HG03280 (cell line): Measurements from ENCODE around the gene SYNDIG1L.

Experiments used
- ATAC-seq: cut with Tn5 transposase; IDR thresholded peaks from one replicate; pipeline ENCODE4 v1.9.1; 2021; ENCODE audit warnings: mild to moderate bottlenecking, moderate library complexity; ENCODE audit not compliant: unreplicated experiment

SYNDIG1L gene

DNA sequence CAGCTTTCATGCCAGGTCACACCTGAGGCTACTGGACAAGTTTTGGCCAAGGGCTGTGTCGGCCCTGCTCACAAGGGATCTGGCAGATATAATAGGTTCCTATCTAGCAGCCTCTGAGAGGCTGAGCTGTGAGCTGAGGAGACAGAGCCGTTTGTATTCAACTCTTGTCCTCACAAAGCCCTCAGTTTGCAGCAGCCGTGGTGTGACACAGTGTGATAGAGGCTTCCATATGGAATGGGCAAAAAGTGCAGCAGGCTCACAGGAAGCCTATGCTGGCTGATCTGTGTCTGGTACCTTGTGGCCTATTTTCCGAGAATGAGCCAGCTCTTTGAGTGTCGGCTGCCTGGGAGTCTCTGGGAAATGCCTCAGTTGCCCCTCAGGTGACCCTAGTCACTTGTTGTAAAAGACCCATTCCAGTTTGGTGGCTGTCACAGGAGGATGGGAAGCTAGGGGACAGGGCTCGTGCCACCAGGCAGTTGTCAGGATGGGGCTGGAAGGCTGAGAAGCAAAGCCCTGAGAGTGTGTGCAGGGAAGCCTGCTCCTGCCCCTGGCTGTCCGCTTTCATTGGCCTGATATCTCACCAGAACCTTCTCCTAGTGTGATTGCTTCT, 61.6 kb downstream of the SYNDIG1L start:
- ATAC-seq = no peak

DNA sequence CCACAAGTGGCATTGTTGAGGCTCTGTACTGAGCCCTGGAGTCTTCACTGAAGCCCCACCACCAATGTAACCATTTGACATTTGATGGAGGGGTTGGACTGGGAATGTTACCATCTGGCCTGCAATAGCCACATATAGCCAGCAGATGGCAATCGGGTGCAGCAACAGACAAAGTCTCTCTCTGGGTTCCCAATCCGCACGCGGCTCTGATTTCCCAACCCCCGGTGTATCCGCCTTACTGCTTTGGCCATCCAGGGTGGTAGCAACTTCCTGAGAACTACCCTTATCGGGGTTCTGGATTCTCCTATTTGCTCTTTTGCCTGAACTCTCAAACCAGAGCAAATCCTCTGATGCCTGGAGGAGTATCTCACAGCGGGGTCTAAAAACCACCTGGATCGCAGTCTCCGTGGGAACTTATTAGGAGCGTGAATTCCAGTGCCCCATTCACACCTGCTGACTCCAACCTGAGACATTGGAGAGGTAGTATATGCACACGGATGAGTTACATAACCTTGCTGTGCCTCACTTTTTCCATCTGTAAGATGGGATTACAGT, 63.6 kb downstream of the SYNDIG1L start:
- no peak for ATAC-seq

DNA sequence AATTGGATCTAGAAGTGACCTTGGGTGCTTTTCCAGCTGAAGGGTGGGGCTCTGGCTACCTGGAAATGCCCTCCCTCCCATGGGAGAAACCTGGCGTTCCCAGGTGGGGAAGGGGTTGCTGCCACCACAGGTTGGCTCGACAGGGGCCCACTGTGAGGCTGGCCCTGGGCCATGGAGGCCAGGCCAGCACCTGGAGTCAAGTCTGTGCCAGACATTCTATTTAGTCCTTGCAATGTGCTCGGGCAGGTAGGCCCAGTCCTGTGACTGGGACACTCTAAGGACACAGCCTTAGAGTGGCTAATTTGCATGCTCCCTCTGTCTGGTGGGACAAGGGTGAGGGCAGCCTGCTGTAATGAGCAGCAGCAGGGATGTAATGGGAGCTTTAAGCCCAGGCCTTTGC, 65.8 kb downstream of the SYNDIG1L start:
- ATAC-seq = no peak

DNA sequence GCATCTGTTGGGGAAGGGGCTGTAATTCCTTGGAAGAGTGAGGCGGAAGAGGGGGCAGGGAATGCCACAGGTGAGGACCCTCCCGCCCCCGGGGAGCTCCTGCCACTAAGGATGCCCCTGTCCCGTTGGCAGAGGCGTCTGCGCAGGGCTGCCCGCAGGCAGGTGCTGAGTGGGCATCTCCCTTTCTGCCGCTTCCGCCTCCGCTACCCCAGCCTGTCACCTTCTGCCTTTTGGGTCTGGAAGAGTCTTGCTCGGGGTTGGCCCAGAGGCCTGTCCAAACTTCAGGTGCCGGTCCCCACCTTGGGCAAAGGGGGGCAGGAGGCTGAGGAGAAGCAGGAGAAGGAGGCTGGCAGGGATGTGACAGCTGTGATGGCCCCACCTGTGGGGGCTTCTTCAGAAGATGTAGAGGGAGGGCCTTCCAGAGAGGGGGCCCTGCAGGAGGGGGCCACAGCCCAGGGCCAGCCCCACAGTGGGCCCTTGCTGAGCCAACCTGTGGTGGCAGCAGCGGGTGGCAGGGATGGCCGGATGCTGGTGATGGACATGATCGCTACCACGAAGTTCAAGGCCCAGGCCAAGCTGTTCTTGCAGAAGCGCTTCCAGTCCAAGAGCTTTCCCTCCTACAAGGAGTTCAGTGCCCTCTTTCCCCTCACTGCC, 67.7 kb downstream of the SYNDIG1L start:
- ATAC-seq = no peak

DNA sequence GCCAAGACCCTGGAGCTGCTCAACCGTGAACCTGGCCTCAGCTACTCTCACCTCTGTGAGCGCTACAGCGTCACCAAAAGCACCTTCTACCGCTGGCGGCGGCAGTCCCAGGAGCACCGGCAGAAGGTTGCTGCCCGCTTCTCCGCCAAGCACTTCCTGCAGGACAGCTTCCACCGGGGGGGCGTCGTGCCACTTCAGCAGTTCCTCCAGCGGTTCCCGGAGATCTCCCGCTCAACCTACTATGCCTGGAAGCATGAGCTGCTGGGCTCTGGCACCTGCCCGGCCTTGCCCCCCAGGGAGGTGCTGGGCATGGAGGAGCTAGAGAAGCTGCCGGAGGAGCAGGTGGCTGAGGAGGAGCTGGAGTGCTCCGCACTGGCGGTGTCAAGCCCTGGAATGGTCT, 68.4 kb downstream of the SYNDIG1L start:
- no peak for ATAC-seq

DNA sequence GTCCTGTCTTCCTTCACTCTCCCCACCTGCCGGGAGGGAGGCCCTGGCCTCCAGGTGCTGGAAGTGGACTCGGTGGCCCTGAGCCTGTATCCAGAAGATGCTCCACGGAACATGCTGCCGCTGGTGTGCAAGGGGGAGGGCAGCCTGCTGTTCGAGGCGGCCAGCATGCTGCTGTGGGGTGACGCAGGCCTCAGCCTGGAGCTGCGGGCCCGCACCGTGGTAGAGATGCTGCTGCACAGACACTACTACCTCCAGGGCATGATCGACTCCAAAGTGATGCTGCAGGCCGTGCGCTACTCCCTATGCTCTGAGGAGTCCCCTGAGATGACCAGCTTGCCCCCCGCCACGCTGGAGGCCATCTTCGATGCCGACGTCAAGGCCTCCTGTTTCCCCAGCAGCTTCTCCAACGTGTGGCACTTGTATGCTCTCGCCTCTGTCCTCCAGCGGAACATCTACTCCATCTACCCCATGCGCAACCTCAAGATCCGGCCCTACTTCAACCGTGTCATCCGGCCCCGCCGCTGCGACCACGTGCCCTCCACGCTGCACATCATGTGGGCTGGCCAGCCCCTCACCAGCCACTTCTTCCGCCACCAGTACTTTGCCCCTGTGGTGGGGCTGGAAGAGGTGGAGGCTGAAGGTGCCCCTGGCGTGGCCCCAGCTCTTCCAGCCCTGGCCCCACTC, 69.0 kb downstream of the SYNDIG1L start:
- no peak for ATAC-seq
